Adipose tissue (tissue), 3 donors: Measurements from ENCODE around the gene BDKRB1. TPM values are rescaled to one million over a fixed set of nuclear protein-coding genes. Genes with fewer than 3 reads are reported as not detected.

Experiments used
- H3K27ac ChIP-seq: one replicate; pipeline ENCODE4 v1.5.1; 2013; ENCODE audit warnings: low read depth, low read length
- WGBS, 3 donors: extraction: QIAGEN DNeasy Blood & Tissue Kit; methylation state at CpG; one replicate each; pipeline ENCODE4 v1.1.7; 2013; 5-methylcytosine and 5-hydroxymethylcytosine counted together
- polyA plus RNA-seq, 3 donors: library from polyadenylated mRNA; stranded (reverse); fragments of 200-250 nt; gene quantifications; one replicate each; pipeline ENCODE4 v1.2.3, GENCODE V29; 2013
- donor health status: healthy with polysubstance abuse.
- donor health status: Bipolar disorder and iron deficiency.
- donor health status: healthy.

BDKRB1 gene
- polyA plus RNA-seq: 10 to 100 TPM in 1 of 3 donors, 1 to 10 TPM in 2; 1.2 to 18.1 (median 4.4) TPM

- H3K27ac ChIP-seq: no peak within 1 kb of the TSS
These were observed at the start of gene BDKRB1 for GRCh38 chr14:96255501-96256366. TSS of gene BDKRB1 (plus strand) at chr14:96256210. CDS start at chr14:96263683, 7,473 bp downstream.

GRCh38 chr14:96206461-96206860 lies 49.5 kb upstream of the BDKRB1 start:
- 36 to 69% (median 57%) methylated on average over 8 of the region's 8 CpGs for WGBS, 3 donors

More at GRCh38 chr14:96255501-96256366, at the start of gene BDKRB1:
- 48 to 68% (median 55%) methylated on average over 12 of the region's 12 CpGs for WGBS, 3 donors

GRCh38 chr14:96207686-96208085 lies 48.3 kb upstream of the BDKRB1 start:
- WGBS, 3 donors: 91 to 92% (median 91%) methylated on average over 5 of the region's 5 CpGs

More at GRCh38 chr14:96206461-96206860, 49.5 kb upstream of the BDKRB1 start:
- no peak overlapping the region for H3K27ac ChIP-seq

GRCh38 chr14:96208739-96209138 lies 47.3 kb upstream of the BDKRB1 start:
- H3K27ac ChIP-seq: no peak overlapping the region
- 89 to 92% (median 90%) methylated on average over 12 of the region's 12 CpGs for WGBS, 3 donors

More at GRCh38 chr14:96207686-96208085, 48.3 kb upstream of the BDKRB1 start:
- no peak overlapping the region for H3K27ac ChIP-seq

GRCh38 chr14:96212140-96212539 lies 43.9 kb upstream of the BDKRB1 start:
- H3K27ac ChIP-seq: no peak overlapping the region

- WGBS, 3 donors: 88 to 93% (median 92%) methylated on average over 4 of the region's 4 CpGs
- no peak overlapping the region for H3K27ac ChIP-seq
These were observed 43.1 kb upstream of the BDKRB1 start for GRCh38 chr14:96212896-96213295.

- WGBS, 3 donors: 84 to 87% (median 84%) methylated on average over 10 of the region's 10 CpGs
- H3K27ac ChIP-seq: no peak overlapping the region
These were observed 42.0 kb upstream of the BDKRB1 start for GRCh38 chr14:96213871-96214465.

GRCh38 chr14:96214793-96215192 lies 41.2 kb upstream of the BDKRB1 start:
- WGBS, 3 donors: 72 to 89% (median 86%) methylated on average over 4 of the region's 4 CpGs
- no peak overlapping the region for H3K27ac ChIP-seq

GRCh38 chr14:96215452-96216244 lies 40.4 kb upstream of the BDKRB1 start:
- H3K27ac ChIP-seq: no peak overlapping the region
- 70 to 84% (median 75%) methylated on average over 7 of the region's 7 CpGs for WGBS, 3 donors

GRCh38 chr14:96216627-96217026 lies 39.4 kb upstream of the BDKRB1 start:
- H3K27ac ChIP-seq: no peak overlapping the region
- WGBS, 3 donors: 90 to 95% (median 90%) methylated on average over 1 of the region's 1 CpG

- H3K27ac ChIP-seq: no peak overlapping the region
- WGBS, 3 donors: 77 to 84% (median 81%) methylated on average over 8 of the region's 8 CpGs
These were observed 38.6 kb upstream of the BDKRB1 start for GRCh38 chr14:96217376-96217913.

- 77 to 88% (median 85%) methylated on average over 7 of the region's 7 CpGs for WGBS, 3 donors
- no peak overlapping the region for H3K27ac ChIP-seq
These were observed 34.8 kb upstream of the BDKRB1 start for GRCh38 chr14:96221109-96221650.

GRCh38 chr14:96221841-96222240 lies 34.2 kb upstream of the BDKRB1 start:
- H3K27ac ChIP-seq: no peak overlapping the region
- WGBS, 3 donors: 74 to 84% (median 80%) methylated on average over 8 of the region's 8 CpGs

GRCh38 chr14:96224480-96225096 lies 31.4 kb upstream of the BDKRB1 start:
- H3K27ac ChIP-seq: no peak overlapping the region
- 53 to 74% (median 54%) methylated on average over 8 of the region's 8 CpGs for WGBS, 3 donors

GRCh38 chr14:96225213-96225612 lies 30.8 kb upstream of the BDKRB1 start:
- H3K27ac ChIP-seq: no peak overlapping the region
- 85 to 91% (median 91%) methylated on average over 5 of the region's 5 CpGs for WGBS, 3 donors

GRCh38 chr14:96225745-96226151 lies 30.3 kb upstream of the BDKRB1 start:
- H3K27ac ChIP-seq: no peak overlapping the region
- WGBS, 3 donors: 24 to 42% (median 28%) methylated on average over 5 of the region's 5 CpGs

GRCh38 chr14:96227428-96227827 lies 28.6 kb upstream of the BDKRB1 start:
- WGBS, 3 donors: 81 to 89% (median 88%) methylated on average over 7 of the region's 7 CpGs
- no peak overlapping the region for H3K27ac ChIP-seq

GRCh38 chr14:96229315-96229714 lies 26.7 kb upstream of the BDKRB1 start:
- 84 to 95% (median 92%) methylated on average over 6 of the region's 6 CpGs for WGBS, 3 donors

More at GRCh38 chr14:96229315-96229714, 26.7 kb upstream of the BDKRB1 start:
- H3K27ac ChIP-seq: no peak overlapping the region
